ENCODE measurements around the gene RING1.

Gene RING1

GRCh38 chr6:33171880-33172687, 36.2 kb upstream of the RING1 start:
- DNase-seq (ENCODE audit: low read depth in 2 of 2) = no peak

GRCh38 chr6:33172688-33173534, 35.4 kb upstream of the RING1 start:
- DNase-seq (ENCODE audit: low read depth in 2 of 2) = no peak

- no peak for DNase-seq (ENCODE audit: low read depth in 2 of 2)
These were observed 34.6 kb upstream of the RING1 start for GRCh38 chr6:33173535-33174180.

- no peak for DNase-seq (ENCODE audit: low read depth in 2 of 2)
These were observed 33.5 kb upstream of the RING1 start for GRCh38 chr6:33174784-33175183.

- no peak for DNase-seq (ENCODE audit: low read depth in 2 of 2)
These were observed 32.7 kb upstream of the RING1 start for GRCh38 chr6:33175436-33176069.

GRCh38 chr6:33176906-33177305, 31.4 kb upstream of the RING1 start:
- no peak for DNase-seq (ENCODE audit: low read depth in 2 of 2)

GRCh38 chr6:33177552-33178446, 30.5 kb upstream of the RING1 start:
- DNase-seq (ENCODE audit: low read depth in 2 of 2) = no peak

GRCh38 chr6:33178755-33179475, 29.4 kb upstream of the RING1 start:
- DNase-seq (ENCODE audit: low read depth in 2 of 2) = no peak

- no peak for DNase-seq (ENCODE audit: low read depth in 2 of 2)
These were observed 27.2 kb upstream of the RING1 start for GRCh38 chr6:33181141-33181540.

GRCh38 chr6:33183071-33183683, 25.1 kb upstream of the RING1 start:
- no peak for DNase-seq (ENCODE audit: low read depth in 2 of 2)

- no peak for DNase-seq (ENCODE audit: low read depth in 2 of 2)
These were observed 23.1 kb upstream of the RING1 start for GRCh38 chr6:33185190-33185589.

- DNase-seq (ENCODE audit: low read depth in 2 of 2) = no peak
These were observed 22.6 kb upstream of the RING1 start for GRCh38 chr6:33185654-33186187.

GRCh38 chr6:33187809-33188208, 20.5 kb upstream of the RING1 start:
- no peak for DNase-seq (ENCODE audit: low read depth in 2 of 2)

- DNase-seq (ENCODE audit: low read depth in 2 of 2) = no peak
These were observed 19.1 kb upstream of the RING1 start for GRCh38 chr6:33189164-33189563.

- no peak for DNase-seq (ENCODE audit: low read depth in 2 of 2)
These were observed 18.5 kb upstream of the RING1 start for GRCh38 chr6:33189625-33190448.

GRCh38 chr6:33190504-33191107, 17.7 kb upstream of the RING1 start:
- DNase-seq (ENCODE audit: low read depth in 2 of 2) = no peak

- DNase-seq (ENCODE audit: low read depth in 2 of 2) = no peak
These were observed 16.8 kb upstream of the RING1 start for GRCh38 chr6:33191383-33192104.
